HEK293T (cell line): ENCODE data around the gene UTP20.

Source experiments
- ARNT ChIP-seq: fragments of 450-650 bp; IDR thresholded peaks from 2 replicates; pipeline ENCODE4 v1.6.1; 2017; ENCODE audit warnings: mild to moderate bottlenecking
- BHLHE40 ChIP-seq: fragments of 450-650 bp; IDR thresholded peaks from 2 replicates; pipeline ENCODE4 v1.6.1; 2016; ENCODE audit warnings: mild to moderate bottlenecking, moderate library complexity, borderline replicate concordance
- CTBP1 ChIP-seq: fragments of 450-650 bp; IDR thresholded peaks from 2 replicates; pipeline ENCODE4 v1.6.1; 2016; ENCODE audit warnings: borderline replicate concordance
- ELF4 ChIP-seq: fragments of 450-650 bp; IDR thresholded peaks from 2 replicates; pipeline ENCODE4 v1.6.1; 2017; ENCODE audit warnings: antibody characterized with exemption
- FOXA1 ChIP-seq: fragments of 450-650 bp; IDR thresholded peaks from 2 replicates; pipeline ENCODE4 v1.6.1; 2016; ENCODE audit warnings: mild to moderate bottlenecking
- FOXK2 ChIP-seq: fragments of 450-650 bp; IDR thresholded peaks from 2 replicates; pipeline ENCODE4 v1.6.1; 2016; ENCODE audit warnings: mild to moderate bottlenecking
- FOXM1 ChIP-seq: fragments of 450-650 bp; IDR thresholded peaks from 2 replicates; pipeline ENCODE4 v1.6.1; 2017; ENCODE audit warnings: mild to moderate bottlenecking, borderline replicate concordance
- L3MBTL2 ChIP-seq: fragments of 450-650 bp; conservative IDR thresholded peaks from 2 replicates; pipeline ENCODE4 v1.6.1; 2016; ENCODE audit warnings: mild to moderate bottlenecking
- NFRKB ChIP-seq: fragments of 450-650 bp; IDR thresholded peaks from 2 replicates; pipeline ENCODE4 v1.6.1; 2016; ENCODE audit warnings: mild to moderate bottlenecking, moderate library complexity
- SP1 ChIP-seq: fragments of 450-650 bp; IDR thresholded peaks from 2 replicates; pipeline ENCODE4 v1.6.1; 2017
- SUZ12 ChIP-seq: fragments of 450-650 bp; IDR thresholded peaks from 2 replicates; pipeline ENCODE4 v1.6.1; 2016; ENCODE audit warnings: mild to moderate bottlenecking

- TF ChIP-seq SUZ12 (no peak), SP1 (no peak), FOXA1 (no peak), FOXM1 (no peak), NFRKB (no peak), BHLHE40 (no peak), FOXK2 (no peak), ARNT (no peak), L3MBTL2 (no peak), ELF4 (no peak), CTBP1 (no peak)
These were observed 56.5 kb downstream of the UTP20 start for GRCh38 chr12:101336437-101336836.
